Left lung (tissue), 10 donors: Measurements from ENCODE around the gene POU4F3. TPM values are rescaled to one million over a fixed set of nuclear protein-coding genes. Genes with fewer than 3 reads are reported as not detected.

Source experiments
- ATAC-seq: fragments of 200-7000 bp; cut with Tn5 transposase; one replicate; pipeline ENCODE4 v1.9.1; 2020; ENCODE audit warnings: moderate library complexity
- DNase-seq, 4 donors: peaks; one replicate each; pipeline ENCODE4 v3.0.0-alpha.2; 2013 to 2020
- H3K27ac ChIP-seq, 2 donors: fragments of 200-600 bp; sonication (generic) in 1 of 2; one replicate each; pipeline versions ENCODE4 v1.5.0 to v1.8.0; 2020 to 2021
- H3K27me3 ChIP-seq, 2 donors: fragments of 200-600 bp; sonication (generic) in 1 of 2; one replicate each; pipeline versions ENCODE4 v1.5.0 to v1.8.0; 2020 to 2021
- H3K36me3 ChIP-seq, 2 donors: fragments of 200-600 bp; sonication (generic) in 1 of 2; one replicate each; pipeline versions ENCODE4 v1.5.0 to v1.8.0; 2020 to 2021
- H3K4me1 ChIP-seq, 2 donors: fragments of 200-600 bp; one replicate each; pipeline ENCODE4 v1.8.0; 2021
- H3K4me3 ChIP-seq, 2 donors: fragments of 200-600 bp; sonication (generic) in 1 of 2; one replicate each; pipeline versions ENCODE4 v1.5.0 to v1.8.0; 2020 to 2021; ENCODE audit warnings: mild to moderate bottlenecking in 1 of 2
- H3K9me3 ChIP-seq, 2 donors: fragments of 200-600 bp; sonication (generic) in 1 of 2; one replicate each; pipeline versions ENCODE4 v1.5.0 to v1.8.0; 2020 to 2021
- intact Hi-C, 2 donors: fragments of 100-400 bp; cut with DNase I; formaldehyde crosslinking; loops; one replicate each; pipeline versions ENCODE4 v1.11.2 to v1.14.2; 2022
- polyA plus RNA-seq, 6 donors: library from polyadenylated mRNA; unstranded; fragments of 120-200 nt; gene quantifications; one replicate each; pipeline ENCODE4 v1.2.1, GENCODE V29; 2013; ENCODE audit not compliant: insufficient read length in 6 of 6
- total RNA-seq, 2 donors: library from RNA; stranded (reverse); fragmentation: NEBNext Ultra II Directional; extraction: Animal tissue kit (Norgen Biotek cat#: 25700); gene quantifications; one replicate each; pipeline ENCODE4 v1.2.1, GENCODE V29; 2021
- TF ChIP-seq, protein P1 (sequence below), 2 donors: fragments of 200-600 bp; sonication (generic) in 1 of 2; IDR thresholded peaks; one replicate each; pipeline versions ENCODE4 v1.5.0 to v1.8.0; 2021; ENCODE audit warnings: antibody characterized with exemption in 2 of 2
- donor health status: DM: no; HTN: yes; CAD: no.
- donor health status: DM: no; HTN: no; CAD: no.

The POU4F3 gene
- total and polyA plus RNA-seq, 8 donors = 0.06 TPM; not detected in 6

DNA sequence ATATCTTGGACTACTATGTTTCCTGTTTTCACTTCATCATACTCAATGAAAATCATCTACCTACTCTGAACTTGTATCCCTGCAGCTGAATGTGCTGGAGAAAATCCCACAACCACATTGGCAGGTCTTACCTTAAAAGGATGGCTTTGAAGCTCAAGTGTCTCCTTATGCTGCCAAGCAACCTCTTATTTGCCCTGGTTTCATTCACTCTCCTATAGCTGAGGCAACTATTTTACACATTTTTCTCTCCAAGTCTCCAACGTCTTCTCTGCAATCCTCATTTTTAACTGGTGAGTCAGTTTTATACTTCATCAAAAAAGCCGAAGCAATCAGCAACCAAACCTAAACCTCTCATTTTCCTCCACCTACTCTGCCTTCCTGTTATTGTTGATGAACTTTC, 49.7 kb downstream of the POU4F3 start:
- Histone ChIP-seq H3K27me3 (peaks cover 0 to 13% of the 10 kb centered on the region in 2 donors), H3K4me3 (no peak overlapping the region), H3K36me3 (no peaks in the 10 kb centered on the region), H3K9me3 (no peaks in the 10 kb centered on the region), H3K4me1 (no peaks in the 10 kb centered on the region), H3K27ac (no peak overlapping the region)
- ATAC-seq (peak; percentile 56), DNase-seq (peak in 2 of 4 donors; percentile 1 to 30)
- intact Hi-C loops = no loop called here
- TF ChIP-seq, protein P1, sequence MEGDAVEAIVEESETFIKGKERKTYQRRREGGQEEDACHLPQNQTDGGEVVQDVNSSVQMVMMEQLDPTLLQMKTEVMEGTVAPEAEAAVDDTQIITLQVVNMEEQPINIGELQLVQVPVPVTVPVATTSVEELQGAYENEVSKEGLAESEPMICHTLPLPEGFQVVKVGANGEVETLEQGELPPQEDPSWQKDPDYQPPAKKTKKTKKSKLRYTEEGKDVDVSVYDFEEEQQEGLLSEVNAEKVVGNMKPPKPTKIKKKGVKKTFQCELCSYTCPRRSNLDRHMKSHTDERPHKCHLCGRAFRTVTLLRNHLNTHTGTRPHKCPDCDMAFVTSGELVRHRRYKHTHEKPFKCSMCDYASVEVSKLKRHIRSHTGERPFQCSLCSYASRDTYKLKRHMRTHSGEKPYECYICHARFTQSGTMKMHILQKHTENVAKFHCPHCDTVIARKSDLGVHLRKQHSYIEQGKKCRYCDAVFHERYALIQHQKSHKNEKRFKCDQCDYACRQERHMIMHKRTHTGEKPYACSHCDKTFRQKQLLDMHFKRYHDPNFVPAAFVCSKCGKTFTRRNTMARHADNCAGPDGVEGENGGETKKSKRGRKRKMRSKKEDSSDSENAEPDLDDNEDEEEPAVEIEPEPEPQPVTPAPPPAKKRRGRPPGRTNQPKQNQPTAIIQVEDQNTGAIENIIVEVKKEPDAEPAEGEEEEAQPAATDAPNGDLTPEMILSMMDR (IDR thresholded peaks at IDR 0.05) = no peak

DNA sequence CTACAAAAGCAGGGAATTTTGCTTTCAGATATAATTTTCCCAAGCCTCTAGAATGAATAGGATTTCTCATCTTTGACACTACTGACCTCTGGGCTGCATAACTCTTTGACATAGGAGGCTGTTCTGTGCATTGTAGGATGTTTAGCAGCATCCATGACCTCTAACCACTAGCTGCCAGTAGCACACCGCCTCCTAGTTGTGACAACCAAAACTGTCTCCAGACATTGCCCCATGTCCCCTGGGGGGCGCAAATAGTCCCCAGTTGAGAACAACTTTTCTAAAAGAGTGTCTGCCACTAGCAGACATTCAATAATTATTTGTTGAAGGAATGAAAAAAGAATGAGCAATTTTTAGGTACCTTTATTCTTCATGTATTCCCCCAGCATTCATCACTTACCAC, 51.8 kb downstream of the POU4F3 start:
- TF ChIP-seq, protein P1 (IDR thresholded peaks at IDR 0.05) = no peak
- H3K27ac ChIP-seq = no peak overlapping the region
- ATAC-seq (no peak), DNase-seq (no peak)
- no peaks in the 10 kb centered on the region for H3K4me1 ChIP-seq
- H3K4me3 ChIP-seq = no peak overlapping the region
- peaks cover 0 to 13% of the 10 kb centered on the region in 2 donors for H3K27me3 ChIP-seq
- intact Hi-C loops = no loop called here
- H3K9me3 ChIP-seq = no peaks in the 10 kb centered on the region
- no peaks in the 10 kb centered on the region for H3K36me3 ChIP-seq

Other genes with a start within 250 kb of the POU4F3 start
- under 1 TPM in 1 of 2 donors, not detected in 1; 0.47 TPM for gene PLAC8L1, start 233.3 kb upstream of the POU4F3 start, total RNA-seq
- gene PLAC8L1, start 233.3 kb upstream of the POU4F3 start, polyA plus RNA-seq = 1 to 10 TPM in 3 of 6 donors, under 1 TPM in 3; 0.52 to 1.8 (median 0.99) TPM
- gene LARS1, start 156.2 kb upstream of the POU4F3 start, total RNA-seq = 100 to 1,000 TPM in 1 of 2 donors, 10 to 100 TPM in 1; 67.4 to 114 TPM
- gene LARS1, start 156.2 kb upstream of the POU4F3 start, polyA plus RNA-seq = 100 to 1,000 TPM; 119 to 164 (median 145) TPM
- 10 to 100 TPM; 12.3 to 15.4 TPM for gene RBM27, start 135.2 kb upstream of the POU4F3 start, total RNA-seq
- 10 to 100 TPM; 24.4 to 30.0 (median 28.9) TPM for gene RBM27, start 135.2 kb upstream of the POU4F3 start, polyA plus RNA-seq
- 10 to 100 TPM; 34.0 to 48.9 TPM for gene TCERG1, start 108.5 kb downstream of the POU4F3 start, total RNA-seq
- 100 to 1,000 TPM; 120 to 163 (median 149) TPM for gene TCERG1, start 108.5 kb downstream of the POU4F3 start, polyA plus RNA-seq
- gene GPR151, start 177.4 kb downstream of the POU4F3 start, total RNA-seq = not detected
- gene GPR151, start 177.4 kb downstream of the POU4F3 start, polyA plus RNA-seq = not detected